HG02588 (cell line): ENCODE results near the gene NSFL1C.
A peak's percentile ranks its signal among the peaks of the same experiment; 100 is the strongest.

ENCODE experiments used
- ATAC-seq: cut with Tn5 transposase; IDR thresholded peaks from one replicate; pipeline ENCODE4 v1.9.1; 2021; ENCODE audit warnings: mild to moderate bottlenecking, moderate library complexity; ENCODE audit not compliant: unreplicated experiment

The NSFL1C gene

GRCh38 chr20:1462834-1463233, 3.8 kb downstream of the NSFL1C start:
- no peak for ATAC-seq

- no peak for ATAC-seq
Observed at GRCh38 chr20:1462001-1462400, 4.6 kb downstream of the NSFL1C start.

DNA sequence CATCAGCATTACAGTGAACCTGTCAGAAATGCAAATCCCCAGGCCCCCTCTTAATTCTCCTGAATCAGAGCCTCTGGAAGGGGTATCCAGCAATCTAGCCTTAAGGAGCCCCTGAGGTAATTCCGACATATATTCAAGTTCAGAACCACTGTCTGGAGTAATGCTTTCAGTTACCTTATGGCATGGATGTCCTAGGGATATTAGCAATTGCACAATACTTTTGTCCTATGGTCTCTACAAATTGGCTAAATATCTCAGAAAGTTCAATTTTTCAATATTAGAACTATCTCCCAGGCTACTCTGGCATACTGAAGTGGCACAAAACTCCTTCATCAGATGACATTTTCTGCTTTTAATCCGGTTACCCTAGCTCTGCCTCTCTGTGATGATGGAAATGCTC, 6.4 kb downstream of the NSFL1C start:
- ATAC-seq = no peak

- ATAC-seq = no peak
Observed at GRCh38 chr20:1457992-1458391, 8.7 kb downstream of the NSFL1C start.

DNA sequence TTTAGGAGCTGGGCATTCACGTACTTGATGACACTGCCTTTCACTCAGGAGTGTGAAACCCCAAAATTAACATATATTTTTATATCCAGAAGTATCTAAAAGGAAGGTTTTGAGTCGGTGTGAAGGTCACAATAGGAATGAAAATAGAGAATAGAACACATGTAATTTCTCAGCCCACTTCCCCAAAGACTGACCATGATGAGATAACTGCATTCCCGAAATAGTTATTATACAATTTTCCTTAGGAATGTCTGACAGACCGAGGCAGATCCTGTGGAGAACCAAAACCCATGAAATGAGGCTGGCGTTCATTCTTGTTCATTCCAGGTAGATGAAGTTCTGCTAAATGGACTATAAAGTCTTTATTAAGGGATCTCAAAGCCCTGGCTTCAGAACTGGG, 10.3 kb downstream of the NSFL1C start:
- no peak for ATAC-seq

DNA sequence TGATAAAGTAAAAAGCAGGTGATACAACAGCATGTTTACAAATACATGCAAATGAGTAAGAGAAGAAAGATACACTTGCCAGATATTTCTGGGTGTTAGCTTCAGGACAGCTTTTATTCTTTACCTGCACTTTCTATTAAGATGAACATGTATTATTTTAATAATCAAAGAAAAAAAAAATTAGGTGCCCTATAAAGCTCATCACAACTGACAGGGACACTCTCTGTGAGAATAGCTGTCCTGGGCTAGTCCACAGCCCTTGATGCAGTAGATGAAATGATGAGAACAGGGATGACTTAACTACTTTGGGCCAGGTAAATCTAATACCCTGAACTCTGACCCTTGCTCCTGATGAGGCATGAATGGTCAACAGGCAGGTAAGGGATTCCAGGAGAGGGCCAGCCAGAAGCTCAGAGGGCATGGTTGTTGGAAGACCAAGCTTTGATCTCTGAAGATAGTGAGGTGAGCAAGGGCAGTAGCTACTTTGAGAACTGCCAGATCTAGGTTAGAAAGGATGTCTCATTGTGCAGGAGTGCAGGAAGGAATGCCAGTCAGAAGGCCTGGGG, 15.6 kb downstream of the NSFL1C start:
- no peak for ATAC-seq

DNA sequence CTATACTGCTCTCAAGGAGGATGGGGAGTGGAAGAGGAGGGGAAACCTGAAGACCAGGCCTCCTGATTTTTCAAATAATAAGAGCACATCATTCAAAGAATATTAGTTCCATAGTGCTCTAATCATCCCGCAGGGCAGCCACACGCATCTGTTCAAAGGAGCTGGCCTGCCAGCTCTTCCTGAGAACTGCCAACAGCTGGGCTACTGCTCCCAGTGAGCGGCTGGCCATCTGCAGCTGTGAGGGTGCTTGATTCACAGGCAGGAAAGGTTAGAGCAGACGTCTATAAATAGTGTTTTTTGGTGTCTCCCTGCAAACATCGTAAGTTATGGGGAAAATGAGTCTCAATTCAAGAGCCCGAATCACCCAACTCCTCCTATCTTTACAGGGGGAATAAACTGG, 17.3 kb downstream of the NSFL1C start:
- ATAC-seq = no peak

GRCh38 chr20:1448081-1448620, 18.5 kb downstream of the NSFL1C start:
- ATAC-seq = no peak

GRCh38 chr20:1446536-1446935, 20.1 kb downstream of the NSFL1C start:
- ATAC-seq = no peak

- no peak for ATAC-seq
Observed at GRCh38 chr20:1443085-1443484, 23.6 kb downstream of the NSFL1C start.

- ATAC-seq = no peak
Observed at GRCh38 chr20:1442304-1442703, 24.3 kb downstream of the NSFL1C start.

DNA sequence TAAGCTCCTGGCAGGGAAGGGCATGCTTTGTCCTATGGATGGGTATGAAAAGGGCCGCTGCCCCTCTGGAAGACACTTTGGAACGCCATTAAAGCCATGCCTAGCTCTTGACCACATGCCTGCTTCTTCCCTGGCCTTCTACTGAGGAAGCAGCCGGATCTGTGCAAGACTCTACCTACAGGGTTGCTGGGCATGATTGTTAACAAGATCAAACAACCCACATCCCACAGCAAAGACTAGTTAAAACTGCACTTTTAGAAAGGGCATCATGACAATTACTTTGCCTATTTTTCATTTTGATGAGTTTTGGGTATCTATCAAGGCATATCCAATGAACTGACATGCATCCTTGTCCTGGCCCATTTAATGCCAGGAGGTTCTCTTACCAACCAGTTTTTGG, 25.5 kb downstream of the NSFL1C start:
- ATAC-seq = no peak

DNA sequence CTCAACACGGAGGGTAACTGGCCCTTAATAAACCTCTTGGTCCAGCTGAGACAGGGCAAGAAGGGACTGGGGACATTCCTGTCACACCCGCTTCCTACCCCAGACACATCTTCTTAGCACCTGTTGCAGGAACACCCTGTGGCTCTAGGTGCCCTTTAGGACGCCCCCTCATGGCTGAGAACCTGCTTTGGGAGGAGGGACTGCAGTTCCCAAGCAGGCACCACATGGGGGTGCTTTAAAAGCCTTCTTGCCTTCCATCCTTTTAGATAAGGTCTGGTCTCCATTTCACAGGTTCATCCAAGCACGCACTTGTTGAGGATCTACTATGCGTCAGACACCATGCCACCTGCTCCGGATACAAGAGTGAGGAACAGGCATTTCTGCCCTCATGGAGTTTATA, 26.6 kb downstream of the NSFL1C start:
- ATAC-seq = no peak

DNA sequence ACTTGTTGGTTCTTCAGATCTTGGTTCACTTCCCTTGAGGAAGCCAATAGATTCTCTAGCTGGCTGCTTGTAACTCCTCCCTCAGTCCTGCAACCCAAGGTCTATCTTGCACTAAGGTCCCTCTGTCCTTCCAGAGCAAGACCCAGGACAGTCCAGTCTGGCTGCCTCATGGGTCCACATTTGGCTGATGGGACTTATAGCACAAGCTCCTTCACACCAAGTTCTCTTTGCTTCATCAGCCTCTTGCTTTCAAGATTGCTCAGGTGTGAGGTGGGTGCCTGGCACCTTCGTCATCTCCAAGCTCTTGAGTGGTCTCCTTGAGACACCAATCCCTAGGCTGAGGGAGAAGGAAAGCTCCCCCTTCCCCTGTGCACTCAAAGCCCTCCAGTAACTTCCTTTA, 28.3 kb downstream of the NSFL1C start:
- ATAC-seq = no peak

GRCh38 chr20:1437235-1437904, 29.3 kb downstream of the NSFL1C start:
- ATAC-seq = no peak

DNA sequence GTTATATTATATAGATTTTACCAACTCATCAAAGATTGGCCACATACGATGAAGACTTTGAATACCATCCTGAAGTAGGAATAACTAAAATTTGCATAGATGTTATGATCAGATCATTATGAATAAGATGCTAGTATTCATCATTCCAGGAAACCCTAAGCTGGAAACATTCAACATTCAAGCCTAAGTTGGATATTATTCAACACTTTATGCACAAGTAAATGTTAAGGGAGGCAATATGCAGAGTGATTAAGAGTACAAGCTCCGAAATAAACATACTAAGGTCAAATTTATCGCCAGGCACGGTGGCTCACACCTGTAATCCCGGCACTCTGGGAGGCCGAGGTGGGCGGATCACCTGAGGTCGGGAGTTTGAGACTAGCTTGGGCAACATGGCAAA, 30.4 kb downstream of the NSFL1C start:
- no peak for ATAC-seq

DNA sequence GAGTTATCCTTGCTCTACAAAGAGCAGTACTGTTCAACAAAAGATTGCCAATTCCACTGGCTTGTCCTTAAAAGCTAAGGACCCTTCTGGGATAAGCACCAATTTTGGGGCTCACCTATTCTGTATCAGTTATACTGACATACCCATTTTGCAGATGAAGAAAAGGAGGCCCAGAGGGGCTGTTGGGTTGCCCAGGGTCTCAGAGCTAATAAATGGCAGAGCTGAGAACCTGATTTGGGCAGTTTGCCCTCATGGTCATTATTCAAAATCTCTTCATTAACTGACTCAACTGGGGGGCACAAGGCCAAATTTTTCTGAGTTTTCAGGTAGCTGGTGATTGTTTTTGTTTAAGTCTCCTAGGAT, 31.3 kb downstream of the NSFL1C start:
- no peak for ATAC-seq

DNA sequence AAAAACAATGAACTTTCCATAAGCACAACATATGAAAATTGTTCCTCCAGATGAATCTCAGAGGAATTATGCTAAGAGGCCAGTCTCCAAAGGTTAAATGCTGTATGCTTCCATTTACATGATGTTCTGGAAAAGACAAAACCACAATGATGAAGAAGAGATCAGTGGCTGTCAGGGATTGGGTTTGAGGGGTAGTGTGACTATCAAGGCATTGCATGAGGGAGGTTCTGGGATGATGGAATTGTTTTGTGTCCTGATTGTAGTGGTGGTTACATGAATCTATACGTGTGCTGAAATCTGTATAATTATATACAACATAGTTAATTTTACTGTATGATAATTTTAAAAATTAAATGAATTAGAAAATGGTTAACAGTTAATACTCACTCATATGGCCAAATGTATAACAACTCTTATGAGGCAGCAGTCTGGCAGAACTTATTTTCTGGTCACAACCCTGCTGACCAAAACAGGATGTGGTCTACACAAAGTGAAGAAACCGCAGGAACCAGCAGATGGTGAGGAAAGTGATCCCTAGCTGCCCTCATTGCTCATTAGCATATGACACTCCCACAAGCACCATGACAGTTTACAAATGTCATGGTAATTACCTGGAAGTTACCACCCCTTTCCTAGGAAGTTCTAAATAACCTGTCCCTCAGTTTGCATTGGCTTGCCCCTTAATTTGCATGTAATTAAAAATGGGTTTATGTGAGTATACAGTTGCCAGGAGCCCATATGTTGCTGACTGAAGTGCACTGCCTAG, 31.9 kb downstream of the NSFL1C start:
- ATAC-seq = peak; percentile 91

GRCh38 chr20:1431158-1431557, 35.5 kb downstream of the NSFL1C start:
- ATAC-seq = no peak

DNA sequence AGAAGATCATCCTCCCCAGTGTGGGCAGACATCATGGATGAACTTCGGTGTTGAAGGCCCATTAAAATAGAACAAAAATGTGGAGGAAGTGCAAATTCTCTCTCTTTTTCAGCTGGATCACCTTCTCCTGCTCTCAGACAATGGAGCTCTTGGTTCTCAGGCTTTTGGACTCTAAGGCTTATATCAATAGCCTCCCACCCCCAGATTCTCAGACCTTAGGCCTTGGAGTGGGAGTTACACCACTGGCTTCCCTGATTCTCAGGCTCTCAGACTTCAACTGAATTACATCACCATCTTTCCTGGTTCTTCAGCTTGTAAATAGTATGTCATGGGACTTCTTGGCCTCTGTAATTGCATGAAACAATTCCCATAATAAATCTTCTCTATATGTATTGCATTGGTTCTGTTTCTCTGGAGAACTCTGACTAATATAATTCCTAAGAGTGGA, 36.6 kb downstream of the NSFL1C start:
- ATAC-seq = no peak

GRCh38 chr20:1429143-1429728, 37.4 kb downstream of the NSFL1C start:
- ATAC-seq = no peak
